HG02759 (cell line): Measurements from ENCODE around the gene RASA3.
"Not testable (repeated sequence)": the region's sequence is repeated elsewhere in the genome, so short reads cannot be mapped to it uniquely, and the experiment has no call there.

ENCODE experiments used
- ATAC-seq: cut with Tn5 transposase; IDR thresholded peaks from one replicate; pipeline ENCODE4 v1.9.1; 2021; ENCODE audit warnings: mild to moderate bottlenecking, moderate library complexity; ENCODE audit not compliant: unreplicated experiment

The RASA3 gene

DNA sequence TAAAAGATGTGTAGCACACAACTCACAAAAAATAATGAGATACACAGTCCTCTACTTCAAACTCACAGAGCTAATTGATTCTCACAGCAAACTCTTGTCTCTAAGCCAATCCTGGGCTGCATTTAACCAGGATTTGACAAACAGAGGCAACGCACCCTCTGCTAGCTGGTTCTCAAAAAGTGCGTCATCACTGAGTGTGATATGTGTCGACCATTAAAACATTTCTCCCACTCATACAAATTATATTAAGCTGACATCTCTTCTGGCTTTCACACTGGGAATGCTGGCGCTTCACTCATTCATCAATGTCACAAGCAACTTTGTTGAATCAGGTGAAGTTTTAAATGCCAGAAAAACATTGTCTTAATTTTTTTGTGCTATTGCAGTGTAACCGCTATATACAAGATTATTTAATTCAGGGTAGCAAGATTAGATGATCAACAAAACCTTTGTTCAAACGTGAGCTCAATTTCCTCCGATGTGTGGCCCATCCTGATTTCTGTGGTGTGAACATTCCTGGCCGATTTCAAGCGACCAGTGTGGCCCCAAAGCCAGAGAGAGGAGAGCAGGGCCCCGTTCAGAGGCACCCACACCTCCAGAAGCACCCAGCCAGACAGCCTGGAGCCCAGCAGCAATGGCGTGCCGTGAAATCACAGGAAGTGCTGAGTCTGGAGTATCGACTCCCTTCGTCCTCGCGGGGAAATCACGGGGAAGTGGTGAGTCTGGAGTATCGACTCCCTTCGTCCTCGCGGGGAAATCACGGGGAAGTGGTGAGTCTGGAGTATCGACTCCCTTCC lies 49.4 kb downstream of the RASA3 start:
- no peak for ATAC-seq

DNA sequence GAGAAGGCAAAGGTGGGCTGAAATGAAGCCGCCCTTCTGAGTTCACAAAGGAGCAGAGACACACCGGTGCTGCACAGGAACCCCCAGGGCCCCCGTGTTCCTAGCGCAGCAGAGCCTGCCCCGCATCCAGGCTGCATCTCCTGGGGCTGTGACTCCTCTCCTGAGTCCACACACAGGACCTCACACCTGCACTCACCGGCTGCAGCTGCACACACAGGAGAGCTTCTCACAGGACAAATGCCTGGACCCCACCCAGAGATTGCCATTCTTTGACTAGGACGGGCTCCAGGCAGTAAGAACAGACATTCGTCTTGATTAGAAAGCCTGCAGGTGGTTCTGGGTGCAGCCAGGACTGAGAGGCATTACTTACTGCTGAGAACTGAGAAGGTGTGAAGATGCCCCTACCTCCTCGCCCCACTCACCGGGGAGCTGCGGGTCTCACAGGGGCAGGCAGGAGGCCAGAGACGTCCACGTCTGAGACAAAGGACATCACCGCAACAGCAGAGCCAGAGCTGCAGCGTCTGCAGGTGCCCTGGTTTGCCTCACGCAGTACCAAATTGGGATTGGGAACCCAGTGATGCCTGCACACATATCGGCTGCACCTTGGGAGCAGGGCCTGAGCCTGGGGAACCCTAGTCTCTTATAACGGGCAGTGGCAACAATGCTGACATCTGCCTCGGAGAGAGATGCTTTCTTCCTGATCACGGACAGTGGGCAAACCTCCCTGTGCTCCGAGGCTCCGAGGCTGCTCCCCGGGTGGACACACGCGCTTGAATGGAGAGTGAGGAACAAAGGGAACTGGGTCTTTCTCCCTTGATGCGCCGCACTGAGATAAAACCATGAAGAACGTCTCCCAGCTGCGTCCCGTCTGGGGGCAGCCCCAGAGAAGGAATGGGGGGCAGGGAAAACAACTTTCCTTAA lies 50.4 kb downstream of the RASA3 start:
- no peak for ATAC-seq

DNA sequence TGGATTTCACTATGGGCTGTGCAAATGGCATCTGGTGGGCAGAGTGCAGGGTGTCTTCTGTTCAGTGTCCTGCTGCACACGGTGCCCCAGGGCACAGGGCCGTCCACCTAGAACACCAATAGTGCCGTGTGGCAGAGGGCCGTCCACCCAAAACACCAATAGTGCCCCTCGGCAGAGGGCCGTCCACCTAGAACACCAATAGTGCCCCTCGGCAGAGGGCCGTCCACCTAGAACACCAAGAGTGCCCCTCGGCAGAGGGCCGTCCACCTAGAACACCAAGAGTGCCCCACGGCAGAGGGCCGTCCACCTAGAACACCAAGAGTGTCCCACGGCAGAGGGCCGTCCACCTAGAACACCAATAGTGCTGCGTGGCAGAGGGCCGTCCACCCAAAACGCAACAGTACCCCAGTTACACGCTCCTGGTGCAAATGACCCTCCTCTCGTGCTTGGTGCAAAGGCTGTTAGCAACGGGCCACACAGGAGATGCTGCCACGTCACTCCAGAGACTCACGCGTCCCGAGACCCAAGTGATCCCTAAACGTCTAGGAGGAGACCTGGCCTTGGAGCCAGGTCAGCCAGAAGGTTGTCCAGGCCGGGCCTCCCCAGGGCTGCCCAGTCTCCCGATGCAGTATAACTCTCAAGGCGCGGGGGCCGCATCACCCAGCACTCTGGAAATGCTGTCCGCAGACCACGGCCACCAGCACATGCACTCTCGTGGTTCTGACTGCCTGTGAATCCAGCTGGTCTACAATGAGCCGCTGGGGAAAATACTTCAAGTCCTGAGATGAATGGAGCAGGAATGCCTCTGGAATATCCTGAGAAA lies 51.5 kb downstream of the RASA3 start:
- no peak for ATAC-seq

DNA sequence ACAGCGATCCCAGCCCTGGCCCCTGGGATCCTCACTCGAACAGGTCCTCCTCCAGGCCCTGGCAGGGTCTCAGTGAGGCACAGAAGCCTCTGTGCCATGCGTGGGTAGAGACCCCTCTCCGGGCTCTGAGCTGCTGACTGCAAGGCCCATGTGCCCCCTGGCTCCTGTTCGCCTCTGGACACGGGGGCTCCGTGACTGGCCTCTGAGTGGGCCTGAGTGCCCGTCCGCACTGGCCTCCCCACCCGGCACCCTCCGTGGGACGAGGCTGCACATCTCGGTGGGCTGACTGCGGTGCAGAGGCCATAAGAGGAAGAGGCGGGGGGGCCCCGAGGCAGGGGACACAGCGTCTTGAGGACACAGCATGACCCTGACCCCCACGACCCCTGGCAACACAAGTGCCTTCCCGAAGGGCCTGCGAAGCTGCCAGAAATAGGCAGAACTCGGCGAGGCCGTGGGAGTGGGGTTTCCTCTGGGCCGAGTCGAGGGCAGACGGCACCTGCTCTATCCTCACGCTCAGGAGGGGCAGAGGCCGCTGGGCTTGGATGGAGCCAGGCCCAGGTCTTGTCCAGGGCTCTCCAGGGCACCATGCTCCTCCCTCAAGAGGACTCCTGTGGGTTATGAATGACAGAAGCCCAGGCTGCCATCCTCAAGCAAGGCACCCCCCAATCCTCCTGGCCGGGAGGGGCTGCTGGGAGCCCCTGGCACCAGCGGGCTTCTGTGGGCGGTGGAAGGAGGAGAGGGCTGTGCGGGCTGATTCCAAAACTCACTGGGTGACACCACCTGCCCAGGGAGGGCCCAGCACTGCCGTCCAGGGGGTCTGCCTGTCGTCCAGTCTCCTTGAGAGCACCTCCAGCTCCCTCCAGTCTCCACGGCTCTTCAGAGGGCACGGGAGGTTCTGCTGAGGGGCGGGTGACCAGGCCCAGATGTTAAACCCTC lies 52.6 kb downstream of the RASA3 start:
- no peak for ATAC-seq

DNA sequence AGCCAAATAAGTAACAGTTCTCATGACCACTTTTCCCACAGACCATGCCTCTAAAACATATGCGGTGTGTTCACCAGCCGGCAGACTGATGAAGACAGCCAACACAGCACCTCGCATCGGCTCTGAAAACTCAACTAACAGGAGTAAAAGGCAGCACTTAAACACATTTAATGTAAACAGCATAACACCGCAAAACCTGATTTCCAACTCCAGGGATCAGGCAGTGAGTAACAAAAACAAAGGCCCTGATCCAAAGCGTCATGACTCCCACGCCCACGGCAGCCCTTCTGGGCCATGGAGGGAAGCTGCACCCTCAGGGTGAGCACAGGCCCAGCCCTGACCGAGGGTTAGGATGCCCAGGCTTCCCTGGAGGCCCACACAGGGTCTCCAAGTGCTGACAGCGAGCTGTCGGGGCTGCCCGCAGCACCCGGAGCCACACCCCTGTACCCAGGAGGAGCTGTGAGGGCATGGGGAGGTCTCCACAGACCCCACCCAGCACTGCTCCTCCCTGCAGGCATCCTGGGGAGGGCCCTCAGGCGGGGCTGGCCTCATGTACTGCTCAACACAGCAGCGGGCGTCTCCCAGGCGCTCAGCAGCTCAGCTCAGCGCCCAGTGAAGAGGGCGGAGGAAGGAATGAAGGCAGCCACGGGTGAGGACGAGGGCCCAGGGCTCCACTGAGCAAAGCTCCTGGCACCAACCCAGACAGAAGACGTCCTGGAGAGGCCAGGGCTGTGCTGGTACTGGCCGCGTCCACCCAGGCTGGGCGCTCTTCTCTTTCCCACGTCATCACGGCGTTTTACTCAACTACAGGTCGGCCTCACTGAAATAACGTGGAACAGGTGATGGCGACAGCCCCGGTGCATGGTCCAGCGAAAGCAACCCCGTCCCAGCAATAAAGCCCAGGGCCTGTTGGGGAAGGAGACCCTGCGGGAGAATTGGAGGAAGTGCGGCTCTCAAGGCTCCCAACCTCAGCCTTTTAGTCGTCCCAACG lies 53.7 kb downstream of the RASA3 start:
- ATAC-seq, result no peak

DNA sequence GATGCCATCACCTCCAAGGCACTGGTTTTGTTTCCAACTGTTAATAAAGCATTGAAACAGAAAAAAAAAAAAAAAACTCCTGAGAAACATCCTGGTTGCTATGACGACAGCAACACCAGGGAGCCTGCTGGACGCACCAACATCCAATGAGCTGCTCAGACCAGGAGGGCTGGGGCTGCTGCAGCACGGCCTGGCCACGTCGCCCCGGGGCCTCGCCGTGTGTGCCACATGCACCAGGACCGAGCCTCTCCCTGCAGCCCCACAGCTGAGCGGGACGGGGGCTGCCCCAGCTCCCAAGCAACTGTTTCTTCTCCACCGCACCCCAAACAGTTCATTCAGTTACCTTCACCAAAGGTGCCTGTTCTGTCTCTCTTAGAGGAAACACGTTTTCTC lies 54.5 kb downstream of the RASA3 start:
- ATAC-seq, result no peak

DNA sequence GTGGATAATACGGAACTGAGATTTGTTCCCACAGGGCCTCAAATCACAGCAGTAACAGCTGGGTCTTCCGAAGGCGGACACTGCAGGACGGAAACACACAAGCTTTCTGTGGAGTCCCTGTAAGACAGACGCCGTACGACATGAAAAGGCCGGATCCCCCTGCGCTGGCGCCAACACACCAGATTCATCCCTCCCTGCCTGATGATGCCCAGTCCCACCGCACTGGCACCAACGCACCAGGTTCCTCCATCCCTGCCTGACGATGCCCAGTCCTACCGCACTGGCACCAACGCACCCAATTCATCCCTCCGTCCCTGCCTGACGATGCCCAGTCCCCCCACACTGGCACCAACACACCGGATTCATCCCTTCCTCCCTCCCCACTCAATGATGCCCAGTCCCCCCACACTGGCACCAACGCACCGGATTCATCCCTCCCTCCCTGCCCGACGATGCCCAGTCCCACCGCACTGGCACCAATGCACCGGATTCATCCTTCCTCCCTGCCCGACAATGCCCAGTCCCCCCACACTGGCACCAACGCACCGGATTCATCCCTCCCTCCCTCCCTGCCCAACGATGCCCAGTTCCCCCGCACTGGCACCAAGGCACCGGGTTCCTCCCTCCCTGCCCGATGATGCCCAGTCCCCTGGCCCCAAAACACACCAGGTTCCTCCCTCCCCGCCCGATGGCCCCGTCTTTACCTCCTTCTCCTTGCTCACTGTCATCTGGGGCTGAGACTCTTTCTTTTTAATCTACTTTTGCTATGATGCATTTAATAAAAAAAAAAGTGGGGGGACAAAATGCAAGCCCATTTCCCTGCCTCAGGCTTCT lies 55.1 kb downstream of the RASA3 start:
- no peak for ATAC-seq

DNA sequence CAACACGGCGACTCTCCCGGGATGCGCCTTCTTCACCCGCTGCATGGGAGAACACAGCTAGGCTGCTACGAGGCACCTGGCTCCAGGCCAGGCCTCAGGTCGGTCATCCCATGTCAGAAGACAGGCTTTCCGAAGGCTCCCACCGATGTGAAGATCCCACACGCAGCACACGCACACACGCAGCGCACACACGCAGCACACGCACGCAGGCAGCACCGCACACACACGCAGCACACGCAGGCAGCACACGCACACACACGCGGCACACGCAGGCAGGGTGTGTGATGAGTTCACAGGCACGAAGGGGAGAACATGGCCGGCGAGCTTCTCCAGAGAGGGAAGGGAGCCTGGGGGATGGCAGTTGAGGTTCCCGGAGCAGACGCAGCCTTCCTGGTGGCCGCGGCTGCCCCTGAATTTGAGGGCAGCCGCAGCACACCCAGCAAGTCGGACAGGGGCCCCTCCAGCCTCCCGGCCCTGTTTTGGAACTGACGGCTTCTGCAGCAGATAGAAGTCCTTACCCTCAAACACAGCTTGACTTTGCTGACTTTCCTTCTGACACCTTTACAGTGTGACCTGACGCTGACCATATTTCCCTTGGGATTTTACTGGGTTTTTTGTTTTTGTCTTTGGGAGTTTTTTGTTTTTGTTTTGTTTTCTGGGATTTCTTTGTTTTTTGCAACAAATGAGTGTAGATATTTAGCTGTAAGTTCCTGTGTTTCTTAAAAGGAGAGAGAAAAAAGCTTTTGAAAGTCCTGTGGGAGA lies 55.9 kb downstream of the RASA3 start:
- no peak for ATAC-seq

DNA sequence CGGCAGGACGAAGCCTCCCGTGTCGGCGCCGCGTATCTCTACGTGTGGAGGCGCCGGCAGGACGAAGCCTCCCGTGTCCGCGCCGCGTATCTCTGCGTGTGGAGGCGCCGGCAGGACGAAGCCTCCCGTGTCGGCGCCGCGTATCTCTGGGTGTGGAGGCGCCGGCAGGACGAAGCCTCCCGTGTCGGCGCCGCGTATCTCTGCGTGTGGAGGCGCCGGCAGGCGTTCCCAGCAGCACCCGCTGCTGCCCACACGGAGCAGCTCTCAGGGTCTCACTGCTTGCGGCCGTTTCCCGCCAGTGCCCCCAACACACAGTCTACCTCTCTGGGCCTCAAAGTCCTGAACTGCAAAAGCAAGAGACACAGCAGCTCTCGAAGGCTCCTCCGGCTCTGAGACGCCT lies 56.6 kb downstream of the RASA3 start:
- not testable (repeated sequence) for ATAC-seq

DNA sequence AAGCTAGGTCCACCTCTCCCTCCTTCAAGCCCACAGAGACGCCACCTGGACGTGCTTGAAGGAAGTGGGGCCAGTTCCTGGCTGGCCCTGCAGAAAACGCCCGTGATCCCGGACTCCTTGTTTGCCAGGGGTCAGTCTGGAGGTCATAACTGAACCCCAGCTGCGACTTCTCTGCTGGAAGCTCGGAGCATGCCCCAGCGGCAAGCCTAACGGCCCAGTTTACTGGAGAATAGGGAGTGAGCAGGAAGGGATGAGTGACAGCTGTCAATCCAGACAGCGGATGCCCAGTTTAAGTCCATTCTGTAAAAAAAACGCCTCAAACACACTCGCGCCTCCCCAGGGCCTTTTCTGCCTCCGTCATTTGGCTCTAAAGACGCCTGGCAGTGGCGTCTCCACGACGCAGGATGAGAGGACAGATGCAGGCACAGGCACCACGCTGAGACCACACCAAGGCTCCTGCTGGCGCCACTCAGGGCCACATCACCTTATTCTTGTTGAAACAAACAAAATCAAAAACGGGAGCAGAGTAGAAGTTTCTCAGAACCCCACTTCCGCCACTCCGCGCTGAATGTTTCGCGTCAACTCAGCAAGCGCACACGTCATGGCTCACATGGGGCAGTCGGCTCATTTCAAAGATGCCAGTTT lies 57.6 kb downstream of the RASA3 start:
- ATAC-seq, result no peak

DNA sequence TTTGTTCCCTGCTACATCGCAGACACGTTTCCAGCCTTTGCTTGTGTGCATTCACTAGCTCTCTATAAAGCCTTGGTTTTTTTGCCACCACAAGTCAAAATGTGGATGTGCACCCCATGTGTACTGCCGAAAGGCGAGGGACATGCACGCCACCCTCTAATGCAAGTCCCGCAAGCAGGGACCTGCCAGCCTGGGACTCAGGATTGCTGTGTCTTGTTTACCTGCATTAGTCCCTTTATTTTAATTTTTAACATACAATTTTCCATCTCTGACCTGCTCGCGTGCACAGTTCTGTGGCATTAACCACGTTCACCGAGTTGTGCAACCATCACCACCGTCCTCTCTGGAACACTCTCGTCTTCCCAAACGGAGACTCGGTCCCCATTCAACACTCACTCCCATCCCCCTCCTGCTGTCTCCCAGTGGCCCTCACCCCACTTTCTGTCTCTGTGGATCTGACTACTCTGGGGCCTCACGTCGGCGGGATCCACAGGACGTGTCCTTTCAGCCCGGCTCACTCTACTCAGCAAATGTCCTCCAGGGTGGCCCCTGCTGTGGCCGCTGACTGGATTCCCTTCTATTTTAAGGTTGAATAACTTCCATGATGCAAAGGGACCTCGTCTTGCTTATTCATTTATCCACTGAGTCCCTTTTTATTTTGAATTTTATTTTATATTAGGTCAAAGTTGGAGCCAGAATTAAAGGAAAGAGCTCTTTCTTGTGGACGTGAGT lies 58.4 kb downstream of the RASA3 start:
- ATAC-seq, result no peak

DNA sequence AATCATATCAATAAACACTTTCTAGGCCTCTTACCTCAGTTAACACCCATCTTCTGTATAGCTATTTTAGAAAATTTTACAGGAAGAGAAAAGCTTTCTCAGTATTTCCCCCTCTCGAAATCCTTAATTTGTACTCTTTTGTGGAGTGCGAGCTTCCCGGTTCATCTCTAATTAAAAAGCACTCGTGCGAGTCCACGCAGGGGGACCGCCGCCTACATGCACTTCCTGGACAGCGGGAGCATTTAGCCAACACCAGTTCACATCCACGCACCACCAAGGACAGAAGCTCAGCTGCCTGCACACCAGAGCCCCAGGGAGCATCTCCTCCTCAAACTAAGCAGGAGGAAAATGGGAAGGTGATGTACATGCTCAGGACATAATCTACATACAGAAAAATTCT lies 60.0 kb downstream of the RASA3 start:
- ATAC-seq, result no peak

DNA sequence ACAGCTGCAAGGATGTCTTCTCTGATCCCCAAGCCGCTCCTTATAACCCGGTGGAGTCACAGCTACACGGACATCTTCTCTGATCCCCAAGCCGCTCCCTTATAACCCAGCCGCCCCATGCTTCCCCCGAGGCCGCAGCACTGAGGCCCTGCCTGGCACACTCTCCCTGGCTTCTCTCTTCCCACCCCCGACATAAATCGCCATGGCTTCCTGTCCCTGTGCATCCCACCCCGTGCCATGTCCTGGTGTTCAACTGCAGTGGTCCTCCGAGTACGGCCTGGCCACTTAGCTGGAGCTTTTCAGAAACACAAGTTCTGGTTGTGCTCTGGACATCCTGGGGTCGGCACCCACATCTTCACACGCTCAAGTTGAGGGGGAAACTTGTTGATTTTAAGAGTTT lies 60.4 kb downstream of the RASA3 start:
- no peak for ATAC-seq

DNA sequence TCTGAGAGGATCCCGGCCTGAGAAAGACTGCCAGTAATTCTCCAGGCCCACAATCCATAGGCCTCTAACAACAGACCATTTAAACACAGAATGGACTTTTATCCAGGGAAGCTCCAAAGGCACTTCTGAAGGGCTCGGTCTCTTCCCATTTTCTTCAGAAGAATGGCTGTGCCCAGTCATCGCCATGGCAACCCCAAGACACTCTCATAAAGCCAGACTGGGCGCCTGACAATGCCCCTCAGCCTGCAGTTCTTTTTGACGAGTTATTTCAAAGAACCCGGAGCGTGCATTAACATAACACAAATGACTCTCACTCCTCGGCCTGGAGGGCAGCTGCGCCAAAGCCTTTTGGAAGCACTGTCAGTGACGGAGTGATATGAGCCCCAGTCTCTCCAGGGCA lies 61.0 kb downstream of the RASA3 start:
- ATAC-seq, result no peak

DNA sequence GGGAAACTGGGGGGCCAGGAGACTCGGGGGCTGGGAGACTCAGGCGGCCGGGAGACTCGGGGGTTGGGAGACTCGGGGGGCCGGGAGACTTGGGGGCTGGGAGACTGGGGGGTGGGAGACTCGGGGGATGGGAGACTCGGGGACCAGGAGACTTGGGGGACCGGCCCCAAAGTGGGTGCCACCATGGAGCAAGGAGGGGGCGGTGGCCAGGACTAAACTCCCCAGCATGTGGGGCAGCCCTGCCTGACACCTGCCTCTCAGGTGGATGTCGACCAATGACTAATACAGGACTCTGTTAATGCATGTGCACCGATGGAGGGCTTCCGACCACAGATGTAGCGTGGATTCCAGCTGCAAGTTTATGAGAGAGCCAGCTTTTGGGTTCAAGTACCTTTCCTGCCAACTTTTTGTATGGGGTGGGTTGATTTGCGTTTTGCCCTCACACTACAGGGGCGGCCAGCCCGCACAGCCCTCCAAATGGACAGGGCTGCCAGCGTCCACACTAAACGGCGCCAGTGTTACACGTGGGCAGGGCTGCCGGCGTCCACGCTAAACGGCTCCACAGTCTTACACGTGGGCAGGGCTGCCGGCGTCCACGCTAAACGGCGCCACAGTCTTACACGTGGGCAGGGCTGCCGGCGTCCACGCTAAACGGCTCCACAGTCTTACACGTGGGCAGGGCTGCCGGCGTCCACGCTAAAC lies 62.2 kb downstream of the RASA3 start:
- no peak for ATAC-seq
